Hepatocyte (in vitro differentiated cells): ENCODE results near the gene KERA.

Experiments used
- EZH2phosphoT487 ChIP-seq: fragments of 200-600 bp; sonication (generic); IDR thresholded peaks from one replicate; pipeline ENCODE4 v1.6.1; 2018; ENCODE audit warnings: antibody characterized with exemption, mild to moderate bottlenecking, low read depth, moderate library complexity; ENCODE audit not compliant: unreplicated experiment, severe bottlenecking
- TF ChIP-seq, protein P1 (sequence below): fragments of 200-600 bp; sonication (generic); IDR thresholded peaks from 2 replicates; pipeline ENCODE4 v1.5.1; 2016; ENCODE audit warnings: antibody characterized with exemption, mild to moderate bottlenecking; ENCODE audit not compliant: poor library complexity

GRCh38 chr12:91040096-91040755 lies 17.6 kb downstream of the KERA start:
- TF ChIP-seq, protein P1, sequence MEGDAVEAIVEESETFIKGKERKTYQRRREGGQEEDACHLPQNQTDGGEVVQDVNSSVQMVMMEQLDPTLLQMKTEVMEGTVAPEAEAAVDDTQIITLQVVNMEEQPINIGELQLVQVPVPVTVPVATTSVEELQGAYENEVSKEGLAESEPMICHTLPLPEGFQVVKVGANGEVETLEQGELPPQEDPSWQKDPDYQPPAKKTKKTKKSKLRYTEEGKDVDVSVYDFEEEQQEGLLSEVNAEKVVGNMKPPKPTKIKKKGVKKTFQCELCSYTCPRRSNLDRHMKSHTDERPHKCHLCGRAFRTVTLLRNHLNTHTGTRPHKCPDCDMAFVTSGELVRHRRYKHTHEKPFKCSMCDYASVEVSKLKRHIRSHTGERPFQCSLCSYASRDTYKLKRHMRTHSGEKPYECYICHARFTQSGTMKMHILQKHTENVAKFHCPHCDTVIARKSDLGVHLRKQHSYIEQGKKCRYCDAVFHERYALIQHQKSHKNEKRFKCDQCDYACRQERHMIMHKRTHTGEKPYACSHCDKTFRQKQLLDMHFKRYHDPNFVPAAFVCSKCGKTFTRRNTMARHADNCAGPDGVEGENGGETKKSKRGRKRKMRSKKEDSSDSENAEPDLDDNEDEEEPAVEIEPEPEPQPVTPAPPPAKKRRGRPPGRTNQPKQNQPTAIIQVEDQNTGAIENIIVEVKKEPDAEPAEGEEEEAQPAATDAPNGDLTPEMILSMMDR, result no peak
- no peak for TF ChIP-seq EZH2phosphoT487
